HG03095 (cell line): ENCODE measurements around the gene USP10.

Source experiments
- ATAC-seq: cut with Tn5 transposase; IDR thresholded peaks from one replicate; pipeline ENCODE4 v1.9.1; 2021; ENCODE audit warnings: moderate library complexity; ENCODE audit not compliant: unreplicated experiment

USP10 gene

DNA sequence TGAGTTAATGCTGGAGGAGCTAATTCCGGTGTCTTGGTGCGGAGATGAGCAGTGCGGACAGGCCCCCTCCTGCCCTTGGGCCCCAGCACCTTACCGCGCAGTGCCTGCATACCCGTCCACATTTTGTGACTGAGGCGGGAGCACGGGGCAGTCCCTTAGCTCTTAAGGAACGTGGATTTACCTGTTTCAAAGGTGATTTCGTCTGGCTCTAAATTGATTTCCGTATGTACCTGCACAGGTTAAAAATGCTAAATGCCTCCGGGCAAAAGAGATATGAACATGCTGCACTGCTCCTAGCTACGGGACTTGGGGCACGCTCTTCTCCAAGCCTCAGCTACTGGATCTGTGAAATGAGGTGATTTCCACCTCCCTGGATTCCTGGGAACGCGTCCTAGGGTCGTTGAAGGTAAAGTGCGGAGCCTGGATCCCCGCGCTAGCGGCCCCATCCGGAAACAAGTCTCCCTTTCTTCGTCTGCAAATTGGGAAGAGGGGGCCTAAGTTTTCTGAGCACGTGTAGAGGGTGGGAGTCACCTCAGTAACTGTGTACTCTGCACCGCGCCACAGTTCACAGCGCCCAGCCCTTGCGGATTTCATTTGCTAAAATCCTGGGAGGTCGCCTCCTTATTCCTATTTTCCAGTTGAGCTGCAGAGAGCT is 119.3 kb downstream of the USP10 start:
- no peak for ATAC-seq

DNA sequence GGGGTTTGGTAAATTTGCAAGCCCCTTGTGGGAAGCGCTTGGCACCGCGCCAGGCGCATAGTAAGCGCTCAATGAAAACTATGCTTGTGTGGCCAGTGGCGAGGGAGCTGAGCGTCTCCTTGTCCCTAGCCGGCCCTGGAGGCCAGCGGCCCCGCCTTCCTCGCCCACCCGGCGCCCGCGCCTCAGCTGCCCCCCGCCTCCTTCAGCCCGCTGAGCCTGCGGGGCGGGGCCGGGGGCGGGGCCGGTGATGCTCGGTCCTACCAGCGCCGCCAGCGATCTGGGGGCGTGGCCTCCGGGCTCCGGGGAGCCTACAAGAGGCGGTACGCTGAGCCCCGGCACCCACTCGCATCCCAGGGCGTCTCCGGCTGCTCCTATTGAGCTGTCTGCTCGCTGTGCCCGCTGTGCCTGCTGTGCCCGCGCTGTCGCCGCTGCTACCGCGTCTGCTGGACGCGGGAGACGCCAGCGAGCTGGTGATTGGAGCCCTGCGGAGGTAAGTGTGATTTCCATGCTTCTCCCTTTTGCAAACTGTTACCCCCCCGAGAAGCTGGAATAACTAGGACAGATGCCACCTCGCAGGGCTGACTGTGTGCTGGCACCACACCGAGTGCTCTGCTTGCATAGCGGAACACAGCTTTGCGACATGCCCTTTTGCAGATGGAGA is 120.0 kb downstream of the USP10 start, which contains the start of gene CRISPLD2:
Gene CRISPLD2 (plus strand): TSS at position 342 of the 661 bp plus-strand sequence. CDS start 18,511 bp downstream, outside the sequence.
- no peak for ATAC-seq

DNA sequence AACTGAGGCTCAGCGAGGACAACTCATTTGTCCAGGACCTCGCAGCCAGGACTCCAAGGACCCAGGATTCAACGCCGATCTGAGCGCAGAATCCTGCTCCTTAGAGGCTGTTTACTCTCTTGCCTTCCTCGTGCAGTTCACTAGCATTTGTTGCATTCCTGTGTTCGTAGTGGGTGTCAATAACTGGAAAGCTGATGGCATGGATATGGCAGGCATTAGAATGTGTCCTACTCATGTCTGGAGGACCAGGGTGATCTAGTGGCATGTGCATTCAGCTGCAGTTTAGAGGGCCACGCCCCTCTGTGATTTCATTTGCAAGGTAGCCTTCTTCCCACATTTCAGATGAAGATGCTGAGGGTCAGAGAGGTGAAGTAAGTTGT is 120.5 kb downstream of the USP10 start:
- no peak for ATAC-seq

DNA sequence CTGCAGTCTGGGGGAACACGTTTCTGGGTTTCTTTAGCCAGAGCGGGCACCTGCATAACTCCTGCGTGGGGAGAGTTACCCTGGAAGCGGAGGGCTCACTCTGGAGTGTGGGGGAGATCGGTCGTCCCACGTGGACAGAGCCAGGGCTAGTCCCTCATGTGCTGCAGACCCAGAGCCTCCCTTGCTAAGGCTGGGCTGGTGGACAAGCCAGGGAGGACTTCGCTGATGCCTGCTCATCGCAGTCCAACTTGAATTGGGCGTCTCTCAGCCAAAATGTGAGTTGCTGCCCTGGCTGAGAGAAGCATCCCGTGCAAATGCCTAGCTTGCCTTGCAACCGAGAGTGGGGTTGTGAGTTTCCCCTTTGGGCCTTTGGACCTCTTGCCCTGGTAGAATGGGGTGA is 121.0 kb downstream of the USP10 start:
- no peak for ATAC-seq

DNA sequence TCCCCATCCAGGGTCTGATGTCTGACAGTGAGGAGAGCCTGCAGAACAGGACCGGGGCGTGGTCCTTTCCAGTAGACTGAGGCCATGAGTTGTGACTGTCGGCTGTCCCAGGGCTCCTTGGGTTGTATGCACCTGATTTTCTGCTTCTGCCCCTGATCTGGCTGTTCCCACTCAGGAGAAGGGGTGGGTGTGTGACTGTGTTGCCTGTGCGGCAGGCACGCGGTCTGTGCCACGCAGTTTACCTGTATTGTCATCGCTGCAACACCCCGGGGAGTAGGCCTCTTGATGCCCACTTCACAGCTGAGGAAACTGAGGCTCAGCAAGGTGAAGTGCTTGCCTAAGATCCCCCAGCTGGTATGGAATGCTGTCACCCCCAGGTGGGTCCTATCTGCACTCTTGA is 121.4 kb downstream of the USP10 start:
- ATAC-seq: no peak

DNA sequence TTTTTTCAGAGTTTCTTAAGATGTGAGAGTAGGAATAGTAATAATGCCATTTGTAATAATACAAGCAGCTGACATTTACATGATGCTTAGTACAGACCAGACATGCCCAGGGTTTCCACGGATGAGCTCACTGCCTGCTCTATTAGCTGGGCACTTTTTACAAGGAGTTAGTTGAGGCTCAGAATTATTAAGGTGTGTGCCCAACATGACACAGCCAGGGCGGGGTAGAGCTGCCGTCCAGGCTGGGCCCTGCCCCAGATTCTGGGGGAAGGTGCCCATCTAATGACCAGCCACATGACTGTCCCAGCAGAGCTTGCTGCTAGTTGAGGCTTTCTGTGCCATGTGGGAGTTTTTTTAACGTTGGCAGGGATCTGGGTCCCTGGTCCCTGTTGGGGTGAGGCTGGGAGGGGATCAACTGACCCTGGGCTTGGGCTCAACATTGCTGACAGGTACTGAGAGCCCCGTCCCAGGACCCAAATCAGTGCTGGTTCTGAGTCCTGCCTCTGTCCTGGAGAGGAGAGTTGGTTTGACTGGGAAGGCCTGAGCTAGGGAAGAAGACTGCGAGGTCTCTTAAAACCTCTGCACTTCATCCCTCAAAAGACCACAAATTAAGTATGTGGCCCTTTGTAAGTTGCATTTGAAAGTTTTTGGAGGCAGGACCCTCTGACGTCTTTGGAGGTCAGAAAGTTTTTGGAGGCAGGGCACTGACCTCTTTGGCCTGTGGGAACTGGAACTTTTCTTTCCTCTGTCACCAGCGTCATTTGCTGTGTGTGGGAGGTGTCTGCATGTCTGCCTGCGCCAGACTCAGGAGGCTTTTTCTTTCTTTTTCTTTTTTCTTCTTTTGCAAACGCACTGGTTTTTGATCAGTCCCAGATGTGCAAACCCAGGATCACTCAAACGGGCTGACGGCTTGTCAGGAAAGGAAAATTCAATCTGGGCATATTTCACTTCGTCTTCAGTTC is 122.2 kb downstream of the USP10 start:
- ATAC-seq: no peak

DNA sequence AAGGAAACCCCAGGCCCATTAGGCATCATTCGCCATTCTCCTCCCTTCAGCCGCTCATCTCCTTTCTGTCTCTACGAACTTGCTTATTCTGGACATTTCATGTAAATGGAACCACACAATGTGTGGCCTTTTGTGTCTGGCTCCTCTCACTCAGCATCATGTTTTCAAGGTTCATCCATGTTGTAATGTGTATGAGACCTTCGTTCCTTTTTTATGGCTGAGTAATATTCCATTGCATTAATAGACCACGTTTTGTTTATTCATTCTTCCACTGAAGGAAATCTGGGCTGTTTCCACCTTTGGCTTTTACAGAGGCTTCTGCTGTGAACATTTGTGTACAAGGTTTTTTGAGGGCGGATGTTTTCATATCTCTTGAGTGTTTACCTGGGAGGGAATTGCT is 123.2 kb downstream of the USP10 start:
- ATAC-seq: no peak

DNA sequence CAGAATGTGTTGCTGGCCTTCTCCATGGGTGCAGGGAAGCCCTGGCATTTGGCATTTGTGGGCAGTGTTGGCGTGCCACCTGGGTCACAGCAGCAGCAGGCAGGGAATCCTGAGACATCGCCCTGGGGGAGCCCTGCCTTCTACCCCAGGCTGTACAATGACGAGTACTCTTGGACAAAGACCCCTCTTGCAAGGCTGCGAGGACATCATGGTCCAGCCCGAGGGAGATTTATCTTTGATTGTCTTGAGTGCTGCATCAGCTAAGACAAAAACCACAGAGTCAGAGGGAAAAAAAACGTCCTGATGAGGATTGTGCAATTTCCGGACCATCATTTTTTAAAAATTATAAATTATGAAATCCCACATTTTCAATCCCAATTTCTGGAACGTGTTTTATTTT is 123.7 kb downstream of the USP10 start:
- no peak for ATAC-seq

DNA sequence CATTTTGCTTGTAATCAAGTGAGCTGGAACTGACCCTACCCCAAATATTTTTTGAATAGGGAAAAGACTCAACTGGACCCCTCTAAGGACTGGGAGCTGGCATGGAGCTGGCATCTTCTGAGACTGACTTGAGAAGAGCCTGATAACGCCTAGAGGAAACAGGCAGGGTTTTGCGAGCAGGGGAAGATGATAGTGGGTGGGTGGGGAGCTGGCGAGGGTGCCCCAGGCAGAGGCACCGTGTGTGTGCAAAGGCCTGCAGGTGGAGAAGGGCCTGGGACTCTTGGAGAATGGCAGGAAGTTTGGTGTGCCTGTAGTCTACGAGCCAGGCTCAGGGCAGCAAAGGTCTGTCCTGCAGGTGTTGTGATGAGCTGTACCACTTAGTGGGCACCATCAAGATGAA is 124.1 kb downstream of the USP10 start:
- no peak for ATAC-seq

DNA sequence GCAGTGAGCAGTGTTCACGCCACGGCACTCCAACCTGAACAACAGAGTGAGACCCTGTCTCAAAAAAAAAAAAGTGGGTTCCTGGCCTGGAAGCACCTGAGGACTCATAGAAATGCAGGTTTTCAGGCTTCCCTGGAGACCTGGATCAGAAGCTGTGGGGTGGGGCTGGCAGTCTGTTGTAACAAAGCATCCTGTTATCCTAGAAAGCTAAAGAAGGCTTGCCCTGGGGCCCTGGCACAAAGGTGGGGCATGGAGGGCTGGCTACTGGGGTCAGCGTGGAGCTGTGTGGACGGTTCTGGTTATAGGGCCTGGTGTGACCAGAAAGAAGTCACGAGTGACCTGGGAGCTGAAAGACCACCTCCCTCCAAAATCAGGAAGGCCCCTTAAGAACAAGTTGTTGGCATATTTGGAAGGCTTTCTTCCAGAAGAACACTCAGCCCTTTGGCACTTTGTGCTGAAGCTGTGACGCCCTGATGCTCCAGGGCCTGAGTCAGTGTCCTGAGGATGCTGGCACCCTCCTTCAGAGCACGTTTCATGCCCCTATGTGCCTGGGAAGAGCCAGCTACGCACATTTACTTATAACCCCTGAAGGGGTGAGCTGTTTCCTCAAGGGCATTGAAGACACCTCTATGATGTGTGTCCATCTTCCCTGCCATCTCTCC is 126.2 kb downstream of the USP10 start:
- no peak for ATAC-seq

DNA sequence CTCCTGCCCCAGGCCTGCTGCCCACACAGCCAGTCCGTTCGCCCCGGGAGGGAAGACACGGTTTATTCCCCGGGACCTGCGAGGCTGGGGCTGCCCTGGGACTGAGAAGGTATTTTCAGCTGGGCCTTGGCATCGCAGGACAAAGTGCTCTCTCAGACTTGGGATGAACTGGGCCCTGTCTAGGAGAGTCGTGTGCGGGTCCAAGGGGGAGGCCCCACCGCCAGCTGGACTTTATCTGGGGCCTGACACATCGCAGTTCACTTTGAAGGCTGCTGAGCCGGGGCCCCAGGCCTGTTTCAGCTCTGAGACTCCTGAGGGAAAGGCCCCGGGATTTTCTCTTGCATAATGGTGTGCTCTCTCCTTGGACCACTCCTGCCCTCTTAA is 126.8 kb downstream of the USP10 start:
- no peak for ATAC-seq

DNA sequence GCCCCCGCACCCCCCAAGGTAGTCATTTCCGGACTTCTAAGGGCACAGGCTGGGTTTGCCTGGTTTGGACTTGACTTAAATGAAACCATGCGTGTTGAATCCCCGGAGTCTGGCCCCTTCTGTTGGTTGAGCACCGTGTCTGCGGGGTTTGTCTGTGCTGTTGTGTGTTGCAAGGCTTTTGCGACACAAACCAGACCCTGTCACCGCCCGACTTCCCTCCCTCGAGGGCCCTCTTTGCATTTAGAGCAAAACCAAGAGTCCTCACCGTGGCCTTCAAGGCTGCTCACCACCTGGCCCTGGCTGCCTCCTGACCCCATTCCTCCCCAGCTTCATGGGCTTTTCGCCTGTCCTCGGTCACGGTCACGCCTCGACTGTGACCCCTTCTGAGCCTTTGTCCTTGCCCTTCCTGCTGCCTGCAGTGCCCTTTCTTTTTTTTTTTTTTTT is 127.4 kb downstream of the USP10 start:
- ATAC-seq: no peak

DNA sequence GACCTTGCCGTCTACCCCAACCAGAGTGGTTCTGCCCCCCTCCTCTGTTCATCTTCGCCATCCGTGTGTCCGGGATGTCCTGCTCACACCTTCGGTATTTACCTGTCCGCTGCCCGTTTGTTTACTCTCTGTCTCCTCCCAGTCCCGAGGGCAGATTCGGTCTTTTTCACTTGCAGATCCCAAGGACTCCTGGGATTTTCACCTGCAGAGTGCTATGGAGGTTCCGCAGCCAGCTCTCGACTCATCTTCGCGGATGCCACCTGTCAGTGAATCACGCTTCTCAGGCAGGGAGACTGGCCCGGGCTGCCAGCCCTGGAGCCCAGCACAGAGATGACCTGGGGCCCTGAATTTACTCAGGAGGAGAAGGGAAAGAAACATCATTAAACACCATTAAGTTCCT is 128.1 kb downstream of the USP10 start:
- no peak for ATAC-seq

DNA sequence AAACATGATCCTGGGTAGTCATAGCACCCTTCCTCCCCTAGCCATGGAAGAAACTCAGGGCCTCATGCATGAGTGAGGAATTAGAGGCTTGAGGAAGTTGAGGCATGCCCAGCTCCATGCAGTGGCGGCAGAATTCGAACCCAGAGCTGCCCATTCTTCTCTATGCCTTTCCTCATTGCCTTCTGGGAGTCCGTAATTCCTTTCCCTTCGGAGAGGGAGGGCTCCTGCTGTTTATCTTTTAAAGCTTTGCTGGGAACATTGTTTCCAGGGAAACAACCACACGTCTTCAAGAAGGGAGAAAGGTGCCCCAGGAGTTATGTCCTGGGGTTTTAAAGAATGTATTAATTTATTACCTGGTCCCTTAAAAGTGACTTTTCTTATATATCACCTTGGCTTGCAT is 128.5 kb downstream of the USP10 start:
- no peak for ATAC-seq
